Measurements from ENCODE around the gene PTPN23. TPM values are rescaled to one million over a fixed set of nuclear protein-coding genes. Genes with fewer than 3 reads are reported as not detected.

PTPN23 gene
- total and polyA plus RNA-seq, 10 of the 15 experiments (the other 5 are each of a cell fraction or from before 2014, with no cell fraction given) = 0.44 to 28.6 (median 4.4) TPM

DNA sequence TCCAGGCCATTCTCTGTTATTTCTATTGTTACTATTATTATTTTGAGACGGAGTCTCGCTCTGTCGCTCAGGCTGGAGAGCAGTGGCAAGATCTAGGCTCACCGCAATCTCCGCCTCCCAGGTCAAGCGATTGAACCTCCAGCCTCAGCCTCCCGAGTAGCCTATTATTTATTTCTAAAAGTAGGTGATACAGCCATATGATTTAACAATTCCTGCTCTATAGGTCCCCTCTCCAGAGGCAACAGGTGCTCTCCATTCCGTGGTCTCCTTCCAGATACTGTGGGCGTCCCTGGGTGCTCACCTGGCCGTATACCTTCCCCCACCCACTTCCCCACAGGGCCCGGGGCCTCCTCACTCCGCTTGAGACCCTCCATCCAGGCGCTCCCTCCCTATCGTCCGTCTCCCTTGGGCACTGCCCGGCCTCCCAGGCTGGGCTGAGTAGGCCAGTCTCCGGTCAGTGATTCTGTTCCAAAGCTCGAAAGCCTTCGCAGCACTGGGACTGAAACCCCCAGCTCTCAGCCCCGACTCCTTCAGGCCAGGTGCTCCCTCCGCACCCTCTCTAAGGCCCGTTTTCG, 708 bp upstream of the PTPN23 start:
- Histone ChIP-seq H3K4me1 (ENCODE audit: control insufficient read depth, insufficient read depth, low read length) (peaks cover 18% of the 10 kb centered on the region), H3K36me3 (ENCODE audit: control insufficient read depth in 2 of 2, insufficient read depth in 2 of 2, low read length in 1 of 2) (peaks cover 0 to 1% of the 10 kb centered on the region in 2 experiments; a peak in 1 of 4 replicates), H3K27ac (ENCODE audit: control insufficient read depth, insufficient read depth) (peak overlapping the region; percentile 91), H3K79me2 (ENCODE audit: control insufficient read depth, insufficient read depth, low read length) (peaks cover 42% of the 10 kb centered on the region), H2AFZ (ENCODE audit: control insufficient read depth, low read depth, low read length) (peak overlapping the region; percentile 74), H3K9me3 (replicated peaks; ENCODE audit: control insufficient read depth, insufficient read depth, low read length) (no peaks in the 10 kb centered on the region), H3K4me2 (ENCODE audit: control insufficient read depth, insufficient read depth) (peak overlapping the region; percentile 88), H4K20me1 (ENCODE audit: control insufficient read depth, insufficient read depth) (no peaks in the 10 kb centered on the region), H3K9ac (ENCODE audit: control insufficient read depth, insufficient read depth, low read length) (peak overlapping the region; percentile 93), H3K4me3 (peak overlapping the region; percentile 74), H3K27me3 (replicated peaks in 1 of 2; ENCODE audit: control insufficient read depth in 2 of 2, insufficient read depth in 2 of 2, low read length in 1 of 2) (no peaks in the 10 kb centered on the region)
- in situ Hi-C loops (cut with MboI) = no loop called here
- DNase-seq (ENCODE audit: low read depth, low spot score) (no peak), ATAC-seq (no peak), FAIRE-seq (no peak)
- intact Hi-C loops (cut with micrococcal nuclease; ENCODE audit: unreplicated experiment) = no loop called here
- ChIA-PET POLR2A (interaction anchor here (0.7 to 1.6 kb wide), 10 partner anchors 69 to 533 kb away, joined by 3 to 6 read pairs (median 4); partner anchors contain the start of gene NBEAL2), SMC1A (ENCODE audit: uncharacterized antibody, unreplicated experiment) (interaction anchor here (0.8 to 1.3 kb wide), 6 partner anchors 9 to 266 kb away, joined by 3 to 5 read pairs (median 4); no protein-coding TSS in a partner anchor), RAD21 (ENCODE audit: unreplicated experiment) (interaction anchor here (0.9 to 1.5 kb wide), 8 partner anchors 33 to 322 kb away, joined by 3 to 9 read pairs (median 3); partner anchors contain the start of gene SETD2), CTCF (interaction anchor here (0.9 to 1.2 kb wide), 6 partner anchors 9 to 470 kb away, joined by 3 to 5 read pairs (median 4); no protein-coding TSS in a partner anchor)
- 3% methylated on average over 23 of the region's 23 CpGs for WGBS (ENCODE audit: insufficient coverage, insufficient replicate concordance, low lambda C conversion rate, missing lambda C conversion rate)
- no TSS peak for BruUV-seq (replicated peaks)
- TF ChIP-seq NFYB (IDR thresholded peaks at IDR 0.05; ENCODE audit: insufficient read depth, low read depth, low read length) = no peak
- TF ChIP-seq BACH1 (IDR thresholded peaks at IDR 0.05; ENCODE audit: borderline replicate concordance) = 0 out of 2 replicates have a peak, but pooled peaks have one; percentile 35
- peak; percentile 34; the same call in 1 of the 2 replicates for TF ChIP-seq MTA3 (IDR thresholded peaks at IDR 0.05; ENCODE audit: borderline replicate concordance, low read length)
- TF ChIP-seq WRNIP1 (IDR thresholded peaks at IDR 0.05; ENCODE audit: borderline replicate concordance, low read depth, low read length) = 0 out of 2 replicates have a peak, but pooled peaks have one; percentile 41
- TF ChIP-seq, protein P1, sequence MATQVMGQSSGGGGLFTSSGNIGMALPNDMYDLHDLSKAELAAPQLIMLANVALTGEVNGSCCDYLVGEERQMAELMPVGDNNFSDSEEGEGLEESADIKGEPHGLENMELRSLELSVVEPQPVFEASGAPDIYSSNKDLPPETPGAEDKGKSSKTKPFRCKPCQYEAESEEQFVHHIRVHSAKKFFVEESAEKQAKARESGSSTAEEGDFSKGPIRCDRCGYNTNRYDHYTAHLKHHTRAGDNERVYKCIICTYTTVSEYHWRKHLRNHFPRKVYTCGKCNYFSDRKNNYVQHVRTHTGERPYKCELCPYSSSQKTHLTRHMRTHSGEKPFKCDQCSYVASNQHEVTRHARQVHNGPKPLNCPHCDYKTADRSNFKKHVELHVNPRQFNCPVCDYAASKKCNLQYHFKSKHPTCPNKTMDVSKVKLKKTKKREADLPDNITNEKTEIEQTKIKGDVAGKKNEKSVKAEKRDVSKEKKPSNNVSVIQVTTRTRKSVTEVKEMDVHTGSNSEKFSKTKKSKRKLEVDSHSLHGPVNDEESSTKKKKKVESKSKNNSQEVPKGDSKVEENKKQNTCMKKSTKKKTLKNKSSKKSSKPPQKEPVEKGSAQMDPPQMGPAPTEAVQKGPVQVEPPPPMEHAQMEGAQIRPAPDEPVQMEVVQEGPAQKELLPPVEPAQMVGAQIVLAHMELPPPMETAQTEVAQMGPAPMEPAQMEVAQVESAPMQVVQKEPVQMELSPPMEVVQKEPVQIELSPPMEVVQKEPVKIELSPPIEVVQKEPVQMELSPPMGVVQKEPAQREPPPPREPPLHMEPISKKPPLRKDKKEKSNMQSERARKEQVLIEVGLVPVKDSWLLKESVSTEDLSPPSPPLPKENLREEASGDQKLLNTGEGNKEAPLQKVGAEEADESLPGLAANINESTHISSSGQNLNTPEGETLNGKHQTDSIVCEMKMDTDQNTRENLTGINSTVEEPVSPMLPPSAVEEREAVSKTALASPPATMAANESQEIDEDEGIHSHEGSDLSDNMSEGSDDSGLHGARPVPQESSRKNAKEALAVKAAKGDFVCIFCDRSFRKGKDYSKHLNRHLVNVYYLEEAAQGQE (IDR thresholded peaks at IDR 0.05; ENCODE audit: low read depth, low read length) = no peak
- 0 out of 2 replicates have a peak, but pooled peaks have one; percentile 69 for TF ChIP-seq CHD1 (IDR thresholded peaks at IDR 0.05; ENCODE audit: low read depth, low read length)
- TF ChIP-seq GATAD2B (conservative IDR thresholded peaks at IDR 0.05; ENCODE audit: low read depth) = peak; percentile 50; the same call in 1 of the 2 replicates
- no peak for TF ChIP-seq GABPA (IDR thresholded peaks at IDR 0.05; ENCODE audit: low read depth)
- peak; percentile 52; the same call in 1 of the 2 replicates for TF ChIP-seq HDGF (IDR thresholded peaks at IDR 0.05)
- TF ChIP-seq IRF4 (IDR thresholded peaks at IDR 0.05; ENCODE audit: low read depth, low read length) = no peak
- TF ChIP-seq SMARCA5 (IDR thresholded peaks at IDR 0.05) = 0 out of 2 replicates have a peak, but pooled peaks have one; percentile 77
- TF ChIP-seq, protein P2, sequence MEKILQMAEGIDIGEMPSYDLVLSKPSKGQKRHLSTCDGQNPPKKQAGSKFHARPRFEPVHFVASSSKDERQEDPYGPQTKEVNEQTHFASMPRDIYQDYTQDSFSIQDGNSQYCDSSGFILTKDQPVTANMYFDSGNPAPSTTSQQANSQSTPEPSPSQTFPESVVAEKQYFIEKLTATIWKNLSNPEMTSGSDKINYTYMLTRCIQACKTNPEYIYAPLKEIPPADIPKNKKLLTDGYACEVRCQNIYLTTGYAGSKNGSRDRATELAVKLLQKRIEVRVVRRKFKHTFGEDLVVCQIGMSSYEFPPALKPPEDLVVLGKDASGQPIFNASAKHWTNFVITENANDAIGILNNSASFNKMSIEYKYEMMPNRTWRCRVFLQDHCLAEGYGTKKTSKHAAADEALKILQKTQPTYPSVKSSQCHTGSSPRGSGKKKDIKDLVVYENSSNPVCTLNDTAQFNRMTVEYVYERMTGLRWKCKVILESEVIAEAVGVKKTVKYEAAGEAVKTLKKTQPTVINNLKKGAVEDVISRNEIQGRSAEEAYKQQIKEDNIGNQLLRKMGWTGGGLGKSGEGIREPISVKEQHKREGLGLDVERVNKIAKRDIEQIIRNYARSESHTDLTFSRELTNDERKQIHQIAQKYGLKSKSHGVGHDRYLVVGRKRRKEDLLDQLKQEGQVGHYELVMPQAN (conservative IDR thresholded peaks at IDR 0.05) = 0 out of 2 replicates have a peak, but pooled peaks have one; percentile 17
- TF ChIP-seq SP1 (IDR thresholded peaks at IDR 0.05; ENCODE audit: low read depth, low read length) = no peak
- TF ChIP-seq MTA2 (IDR thresholded peaks at IDR 0.05; ENCODE audit: low read depth) = 0 out of 2 replicates have a peak, but pooled peaks have one; percentile 40
- TF ChIP-seq, protein P3, sequence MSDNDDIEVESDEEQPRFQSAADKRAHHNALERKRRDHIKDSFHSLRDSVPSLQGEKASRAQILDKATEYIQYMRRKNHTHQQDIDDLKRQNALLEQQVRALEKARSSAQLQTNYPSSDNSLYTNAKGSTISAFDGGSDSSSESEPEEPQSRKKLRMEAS (IDR thresholded peaks at IDR 0.05; ENCODE audit: low read depth, low read length) = no peak
- 0 out of 2 replicates have a peak, but pooled peaks have one; percentile 11 for TF ChIP-seq SPI1 (IDR thresholded peaks at IDR 0.05; ENCODE audit: borderline replicate concordance, insufficient read depth, low read depth, low read length)
- no peak for TF ChIP-seq BMI1 (IDR thresholded peaks at IDR 0.05; ENCODE audit: borderline replicate concordance)
